K562 (cell line): ENCODE data around the gene RPRML.
"Not testable (repeated sequence)": the region's sequence is repeated elsewhere in the genome, so short reads cannot be mapped to it uniquely, and the experiment has no call there.

Experiments used
- CSDE1 ChIP-seq, 2 experiments: fragments of 450-650 bp; IDR thresholded peaks; 2 replicates each; pipeline ENCODE4 v1.6.1; 2016; ENCODE audit warnings: mild to moderate bottlenecking in 1 of 2
- ESRRB ChIP-seq: fragments of 250-450 bp; sonication (Bioruptor Pico); IDR thresholded peaks from 2 replicates; pipeline ENCODE4 v1.5.0; 2020; ENCODE audit warnings: mild to moderate bottlenecking, moderate library complexity, borderline replicate concordance
- HEY1 ChIP-seq: fragments of 250-450 bp; sonication (Bioruptor Pico); IDR thresholded peaks from 2 replicates; pipeline ENCODE4 v1.5.0; 2020; ENCODE audit warnings: mild to moderate bottlenecking, moderate library complexity, borderline replicate concordance

DNA sequence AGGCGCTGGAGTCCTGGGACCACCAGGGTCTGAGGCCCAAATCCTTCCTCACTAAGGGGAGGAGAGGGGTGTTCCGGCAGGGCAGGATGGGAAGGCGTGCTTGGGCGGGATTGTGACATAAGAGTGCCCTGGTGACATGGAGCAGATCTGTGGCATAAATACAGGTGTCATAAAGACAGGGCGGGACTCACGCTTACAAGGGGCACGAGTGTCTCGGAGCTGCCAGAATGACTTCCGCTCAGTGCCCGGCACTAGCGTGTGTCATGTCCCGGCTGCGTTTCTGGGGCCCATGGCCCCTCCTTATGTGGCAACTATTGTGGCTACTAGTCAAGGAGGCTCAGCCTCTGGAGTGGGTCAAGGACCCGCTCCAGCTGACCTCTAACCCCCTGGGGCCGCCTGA is 37.9 kb upstream of the RPRML start:
- TF ChIP-seq HEY1 (CRISPR knock-in tag); ESRRB (CRISPR knock-in tag); CSDE1 (IDR thresholded peaks at IDR 0.05): not testable (repeated sequence)
